Measurements from ENCODE around the gene TEX13C. TPM values are rescaled to one million over a fixed set of nuclear protein-coding genes. Genes with fewer than 3 reads are reported as not detected.
"Not testable (repeated sequence)": the region's sequence is repeated elsewhere in the genome, so short reads cannot be mapped to it uniquely, and the experiment has no call there.

Gene TEX13C
- total RNA-seq, 1 experiment from 2014 or later = not detected

DNA sequence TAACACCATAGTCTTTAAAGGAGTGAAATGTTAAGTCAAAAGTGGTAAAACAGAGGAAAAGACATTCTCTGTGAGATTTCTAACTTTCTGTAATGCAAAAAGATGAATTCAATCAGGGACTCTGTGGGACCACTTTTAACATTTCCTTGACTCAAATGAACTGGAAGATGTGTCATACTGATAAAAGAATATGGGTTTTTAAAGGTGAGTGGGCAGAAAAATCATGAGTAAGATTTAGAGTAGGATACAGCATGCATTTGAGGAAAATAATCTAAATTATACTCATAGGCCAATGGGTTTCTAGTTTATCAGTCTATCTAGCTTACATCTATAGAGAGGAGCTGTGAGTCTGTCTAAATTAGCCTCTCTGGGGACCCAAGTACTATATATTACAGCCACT lies 11.0 kb upstream of the TEX13C start (continued):
- TF ChIP-seq, protein P1, sequence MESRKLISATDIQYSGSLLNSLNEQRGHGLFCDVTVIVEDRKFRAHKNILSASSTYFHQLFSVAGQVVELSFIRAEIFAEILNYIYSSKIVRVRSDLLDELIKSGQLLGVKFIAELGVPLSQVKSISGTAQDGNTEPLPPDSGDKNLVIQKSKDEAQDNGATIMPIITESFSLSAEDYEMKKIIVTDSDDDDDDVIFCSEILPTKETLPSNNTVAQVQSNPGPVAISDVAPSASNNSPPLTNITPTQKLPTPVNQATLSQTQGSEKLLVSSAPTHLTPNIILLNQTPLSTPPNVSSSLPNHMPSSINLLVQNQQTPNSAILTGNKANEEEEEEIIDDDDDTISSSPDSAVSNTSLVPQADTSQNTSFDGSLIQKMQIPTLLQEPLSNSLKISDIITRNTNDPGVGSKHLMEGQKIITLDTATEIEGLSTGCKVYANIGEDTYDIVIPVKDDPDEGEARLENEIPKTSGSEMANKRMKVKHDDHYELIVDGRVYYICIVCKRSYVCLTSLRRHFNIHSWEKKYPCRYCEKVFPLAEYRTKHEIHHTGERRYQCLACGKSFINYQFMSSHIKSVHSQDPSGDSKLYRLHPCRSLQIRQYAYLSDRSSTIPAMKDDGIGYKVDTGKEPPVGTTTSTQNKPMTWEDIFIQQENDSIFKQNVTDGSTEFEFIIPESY (IDR thresholded peaks at IDR 0.05; ENCODE audit: extremely low read depth, insufficient replicate concordance, low read length) = no peak
- no peak for TF ChIP-seq EZH2 (IDR thresholded peaks at IDR 0.05)

- H2AFZ ChIP-seq (ENCODE audit: low read depth, low read length, poor library complexity, severe bottlenecking); H4K20me1 ChIP-seq (ENCODE audit: insufficient read depth); H3K4me1 ChIP-seq (ENCODE audit: control insufficient read depth in 1 of 2, insufficient read depth in 2 of 2, low read length in 2 of 2); H3K27ac ChIP-seq (ENCODE audit: low read depth, low read length); H3K27me3 ChIP-seq (ENCODE audit: insufficient read depth, low read length); H3K9me3 ChIP-seq (ENCODE audit: control insufficient read depth in 1 of 2, insufficient read depth in 1 of 2, low read depth in 1 of 2, low read length in 2 of 2); CTCF ChIA-PET; RAD21 ChIA-PET (ENCODE audit: low non-redundant PET in 1 of 2, low total read pairs in 2 of 2, uncharacterized antibody in 2 of 2, unreplicated experiment in 2 of 2); H3K4me3 ChIP-seq (replicated peaks in 1 of 2; ENCODE audit: low read depth in 1 of 2, low read length in 2 of 2); H3K36me3 ChIP-seq (ENCODE audit: control insufficient read depth in 1 of 2, insufficient read depth in 2 of 2, low read length in 2 of 2); H3K79me2 ChIP-seq (ENCODE audit: insufficient read depth, low read length); DNase-seq (ENCODE audit: low read depth, low spot score); POLR2A ChIA-PET; H3K9ac ChIP-seq (ENCODE audit: low read length); H3K9me2 ChIP-seq (ENCODE audit: insufficient read depth); ATAC-seq; H3K4me2 ChIP-seq (ENCODE audit: low read length); intact Hi-C loops (cut with micrococcal nuclease); BruUV-seq (replicated peaks): not testable (repeated sequence)
Measured at GRCh38 chrX:125319166-125319565, 505 bp upstream of the TEX13C start.

GRCh38 chrX:125322431-125322830 lies 2.8 kb downstream of the TEX13C start:
- ChIA-PET RAD21 (ENCODE audit: low non-redundant PET in 1 of 2, low total read pairs in 2 of 2, uncharacterized antibody in 2 of 2, unreplicated experiment in 2 of 2) (no interaction called here), POLR2A (no interaction called here), CTCF (no interaction called here)
- H2AFZ ChIP-seq (ENCODE audit: low read depth, low read length, poor library complexity, severe bottlenecking) = no peak overlapping the region
- H3K36me3 ChIP-seq (ENCODE audit: control insufficient read depth in 1 of 2, insufficient read depth in 2 of 2, low read length in 2 of 2) = no peaks in the 10 kb centered on the region
- H3K4me1 ChIP-seq (ENCODE audit: control insufficient read depth in 1 of 2, insufficient read depth in 2 of 2, low read length in 2 of 2) = no peaks in the 10 kb centered on the region
- no peak overlapping the region for H3K4me3 ChIP-seq (replicated peaks in 1 of 2; ENCODE audit: low read depth in 1 of 2, low read length in 2 of 2)
- H3K4me2 ChIP-seq (ENCODE audit: low read length) = no peak overlapping the region
- H3K27ac ChIP-seq (ENCODE audit: low read depth, low read length) = no peak overlapping the region
- intact Hi-C loops (cut with micrococcal nuclease) = no loop called here
- no peaks in the 10 kb centered on the region for H3K9me2 ChIP-seq (ENCODE audit: insufficient read depth)
- ATAC-seq (no peak), DNase-seq (ENCODE audit: low read depth, low spot score) (no peak)
- no peaks in the 10 kb centered on the region for H4K20me1 ChIP-seq (ENCODE audit: insufficient read depth)
- H3K9me3 ChIP-seq (ENCODE audit: control insufficient read depth in 1 of 2, insufficient read depth in 1 of 2, low read depth in 1 of 2, low read length in 2 of 2) = no peaks in the 10 kb centered on the region
- no TSS peak for BruUV-seq (replicated peaks)
- H3K9ac ChIP-seq (ENCODE audit: low read length) = no peak overlapping the region
- H3K79me2 ChIP-seq (ENCODE audit: insufficient read depth, low read length) = no peaks in the 10 kb centered on the region
- H3K27me3 ChIP-seq (ENCODE audit: insufficient read depth, low read length) = no peaks in the 10 kb centered on the region
- TF ChIP-seq SP1 (IDR thresholded peaks at IDR 0.05; ENCODE audit: low read depth) (no peak), CBX3 (IDR thresholded peaks at IDR 0.05; ENCODE audit: low read depth) (no peak), ELF1 (IDR thresholded peaks at IDR 0.05; ENCODE audit: borderline replicate concordance, low read depth) (no peak), SRF (IDR thresholded peaks at IDR 0.05; ENCODE audit: low read depth) (no peak), POLR2A (IDR thresholded peaks at IDR 0.05; ENCODE audit: borderline replicate concordance, extremely low read depth, insufficient read depth, insufficient read length) (no peak), MAX (IDR thresholded peaks at IDR 0.05) (no peak), JUND (IDR thresholded peaks at IDR 0.05) (no peak), CEBPB (IDR thresholded peaks at IDR 0.05; ENCODE audit: low read depth) (no peak), EGR1 (IDR thresholded peaks at IDR 0.05; ENCODE audit: low read depth) (no peak), EZH2 (IDR thresholded peaks at IDR 0.05) (no peak), SIN3A (IDR thresholded peaks at IDR 0.05; ENCODE audit: low read depth) (no peak), ZFX (IDR thresholded peaks at IDR 0.05) (no peak), RAD21 (IDR thresholded peaks at IDR 0.05; ENCODE audit: low read depth) (no peak), FOSL1 (IDR thresholded peaks at IDR 0.05; ENCODE audit: low read depth) (no peak), REST (IDR thresholded peaks at IDR 0.05; ENCODE audit: low read depth) (no peak)
- TF ChIP-seq, protein P2, sequence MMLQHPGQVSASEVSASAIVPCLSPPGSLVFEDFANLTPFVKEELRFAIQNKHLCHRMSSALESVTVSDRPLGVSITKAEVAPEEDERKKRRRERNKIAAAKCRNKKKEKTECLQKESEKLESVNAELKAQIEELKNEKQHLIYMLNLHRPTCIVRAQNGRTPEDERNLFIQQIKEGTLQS (IDR thresholded peaks at IDR 0.05) = no peak

Data from HCT116 (cell line).